Thyroid gland (tissue), 4 donors: ENCODE results near the gene KLK14.

Source experiments
- CTCF ChIP-seq, 6 experiments: fragments of 200-600 bp in 3 of 6; fragments of 450-650 bp in 3 of 6; sonication (generic) in 3 of 6; IDR thresholded peaks; one replicate each; pipeline ENCODE4 v1.5.1; 2016 to 2019; ENCODE audit warnings: antibody characterized with exemption in 6 of 6, mild to moderate bottlenecking in 2 of 6, inconsistent platforms in 1 of 6, moderate library complexity in 1 of 6
- POLR2A ChIP-seq, 2 donors: fragments of 450-650 bp; IDR thresholded peaks; one replicate each; pipeline ENCODE4 v1.6.1; 2017; ENCODE audit warnings: antibody characterized with exemption in 2 of 2, mild to moderate bottlenecking in 2 of 2, moderate library complexity in 1 of 2

- TF ChIP-seq CTCF (IDR thresholded peaks at IDR 0.05) (no peak), POLR2A (IDR thresholded peaks at IDR 0.05) (no peak)
Measured at GRCh38 chr19:51060973-51061372, 21.7 kb downstream of the KLK14 start.
